Measurements from ENCODE around the gene BCAS3.

BCAS3 gene

GRCh38 chr17:61283043-61283442 is 605.4 kb downstream of the BCAS3 start:
- H3K36me3 Mint-ChIP-seq (ENCODE audit: low read depth): peaks cover 2% of the 10 kb centered on the region
- H3K4me1 Mint-ChIP-seq (ENCODE audit: low read depth): peaks cover 24% of the 10 kb centered on the region
- H3K27ac Mint-ChIP-seq: no peak overlapping the region
- H3K9me3 Mint-ChIP-seq: no peaks in the 10 kb centered on the region
- H3K27me3 Mint-ChIP-seq (ENCODE audit: low read depth): no peaks in the 10 kb centered on the region
- no peak overlapping the region for H3K4me3 Mint-ChIP-seq

GRCh38 chr17:61284174-61284573 is 606.5 kb downstream of the BCAS3 start:
- no peaks in the 10 kb centered on the region for H3K9me3 Mint-ChIP-seq
- no peak overlapping the region for H3K27ac Mint-ChIP-seq
- H3K36me3 Mint-ChIP-seq (ENCODE audit: low read depth): peaks cover 2% of the 10 kb centered on the region
- H3K4me3 Mint-ChIP-seq: no peak overlapping the region
- peaks cover 24% of the 10 kb centered on the region for H3K4me1 Mint-ChIP-seq (ENCODE audit: low read depth)
- no peaks in the 10 kb centered on the region for H3K27me3 Mint-ChIP-seq (ENCODE audit: low read depth)

- Mint-ChIP-seq H3K4me1 (ENCODE audit: low read depth) (peaks cover 20% of the 10 kb centered on the region), H3K9me3 (no peaks in the 10 kb centered on the region), H3K36me3 (ENCODE audit: low read depth) (peaks cover 2% of the 10 kb centered on the region), H3K27ac (no peak overlapping the region), H3K27me3 (ENCODE audit: low read depth) (no peaks in the 10 kb centered on the region), H3K4me3 (no peak overlapping the region)
These were observed 607.1 kb downstream of the BCAS3 start for GRCh38 chr17:61284746-61285145.

GRCh38 chr17:61285526-61286320 is 608.1 kb downstream of the BCAS3 start:
- Mint-ChIP-seq H3K27ac (no peak overlapping the region), H3K36me3 (ENCODE audit: low read depth) (peaks cover 2% of the 10 kb centered on the region)

GRCh38 chr17:61286449-61286848 is 608.8 kb downstream of the BCAS3 start:
- H3K9me3 Mint-ChIP-seq: no peaks in the 10 kb centered on the region
- no peak overlapping the region for H3K27ac Mint-ChIP-seq
- no peak overlapping the region for H3K4me3 Mint-ChIP-seq
- peaks cover 15% of the 10 kb centered on the region for H3K4me1 Mint-ChIP-seq (ENCODE audit: low read depth)
- no peaks in the 10 kb centered on the region for H3K27me3 Mint-ChIP-seq (ENCODE audit: low read depth)
- H3K36me3 Mint-ChIP-seq (ENCODE audit: low read depth): peaks cover 2% of the 10 kb centered on the region

More at GRCh38 chr17:61285526-61286320, 608.1 kb downstream of the BCAS3 start:
- Mint-ChIP-seq H3K9me3 (no peaks in the 10 kb centered on the region), H3K4me1 (ENCODE audit: low read depth) (peaks cover 15% of the 10 kb centered on the region), H3K4me3 (no peak overlapping the region), H3K27me3 (ENCODE audit: low read depth) (no peaks in the 10 kb centered on the region)

- Mint-ChIP-seq H3K4me3 (no peak overlapping the region), H3K9me3 (no peaks in the 10 kb centered on the region), H3K27me3 (ENCODE audit: low read depth) (no peaks in the 10 kb centered on the region), H3K27ac (no peak overlapping the region), H3K36me3 (ENCODE audit: low read depth) (no peaks in the 10 kb centered on the region), H3K4me1 (ENCODE audit: low read depth) (peaks cover 6% of the 10 kb centered on the region)
These were observed 612.0 kb downstream of the BCAS3 start for GRCh38 chr17:61289408-61290385.

GRCh38 chr17:61291451-61292285 is 614.0 kb downstream of the BCAS3 start:
- H3K9me3 Mint-ChIP-seq: no peaks in the 10 kb centered on the region
- no peak overlapping the region for H3K4me3 Mint-ChIP-seq
- no peak overlapping the region for H3K27ac Mint-ChIP-seq
- peaks cover 6% of the 10 kb centered on the region for H3K4me1 Mint-ChIP-seq (ENCODE audit: low read depth)
- peaks cover 5% of the 10 kb centered on the region for H3K27me3 Mint-ChIP-seq (ENCODE audit: low read depth)
- no peaks in the 10 kb centered on the region for H3K36me3 Mint-ChIP-seq (ENCODE audit: low read depth)

GRCh38 chr17:61294286-61294685 is 616.6 kb downstream of the BCAS3 start:
- Mint-ChIP-seq H3K27ac (no peak overlapping the region), H3K4me3 (no peak overlapping the region), H3K9me3 (no peaks in the 10 kb centered on the region), H3K27me3 (ENCODE audit: low read depth) (peaks cover 5% of the 10 kb centered on the region), H3K4me1 (ENCODE audit: low read depth) (peaks cover 6% of the 10 kb centered on the region), H3K36me3 (ENCODE audit: low read depth) (no peaks in the 10 kb centered on the region)

GRCh38 chr17:61294777-61295176 is 617.1 kb downstream of the BCAS3 start:
- Mint-ChIP-seq H3K27ac (no peak overlapping the region), H3K36me3 (ENCODE audit: low read depth) (no peaks in the 10 kb centered on the region), H3K9me3 (no peaks in the 10 kb centered on the region), H3K4me1 (ENCODE audit: low read depth) (peaks cover 5% of the 10 kb centered on the region), H3K4me3 (no peak overlapping the region), H3K27me3 (ENCODE audit: low read depth) (peaks cover 5% of the 10 kb centered on the region)

- H3K36me3 Mint-ChIP-seq (ENCODE audit: low read depth): no peaks in the 10 kb centered on the region
- H3K4me3 Mint-ChIP-seq: no peak overlapping the region
- no peak overlapping the region for H3K27ac Mint-ChIP-seq
These were observed 618.4 kb downstream of the BCAS3 start for GRCh38 chr17:61296058-61296457.

GRCh38 chr17:61299517-61300513 is 622.2 kb downstream of the BCAS3 start:
- H3K27ac Mint-ChIP-seq: no peak overlapping the region
- no peak overlapping the region for H3K4me3 Mint-ChIP-seq
- no peaks in the 10 kb centered on the region for H3K36me3 Mint-ChIP-seq (ENCODE audit: low read depth)
- H3K27me3 Mint-ChIP-seq (ENCODE audit: low read depth): peaks cover 5% of the 10 kb centered on the region
- H3K4me1 Mint-ChIP-seq (ENCODE audit: low read depth): peaks cover 1% of the 10 kb centered on the region
- H3K9me3 Mint-ChIP-seq: no peaks in the 10 kb centered on the region

More at GRCh38 chr17:61296058-61296457, 618.4 kb downstream of the BCAS3 start:
- H3K4me1 Mint-ChIP-seq (ENCODE audit: low read depth): peaks cover 4% of the 10 kb centered on the region
- no peaks in the 10 kb centered on the region for H3K9me3 Mint-ChIP-seq
- peaks cover 5% of the 10 kb centered on the region for H3K27me3 Mint-ChIP-seq (ENCODE audit: low read depth)

- Mint-ChIP-seq H3K9me3 (no peaks in the 10 kb centered on the region), H3K4me1 (ENCODE audit: low read depth) (no peaks in the 10 kb centered on the region), H3K27ac (no peak overlapping the region), H3K27me3 (ENCODE audit: low read depth) (no peaks in the 10 kb centered on the region), H3K36me3 (ENCODE audit: low read depth) (no peaks in the 10 kb centered on the region), H3K4me3 (no peak overlapping the region)
These were observed 625.5 kb downstream of the BCAS3 start for GRCh38 chr17:61302953-61303816.

- H3K27ac Mint-ChIP-seq: no peak overlapping the region
These were observed 626.1 kb downstream of the BCAS3 start for GRCh38 chr17:61303817-61304096.

More at GRCh38 chr17:61303817-61304096, 626.1 kb downstream of the BCAS3 start:
- Mint-ChIP-seq H3K4me1 (ENCODE audit: low read depth) (no peaks in the 10 kb centered on the region), H3K27me3 (ENCODE audit: low read depth) (no peaks in the 10 kb centered on the region), H3K4me3 (no peak overlapping the region), H3K36me3 (ENCODE audit: low read depth) (no peaks in the 10 kb centered on the region), H3K9me3 (no peaks in the 10 kb centered on the region)

All from T-helper 1 cell treated with Interleukin-12 subunit alpha and Interleukin-12 subunit beta and Interleukin-4 antibody, amounts not matched to agents 30 μg/mL and 1 μg/mL, for 36 hours (primary cell).